Keratinocyte (primary cell): ENCODE results near the gene SPATA20.

ENCODE experiments used
- CTCF ChIP-seq, 3 experiments: IDR thresholded peaks in 1 of 3; conservative IDR thresholded peaks in 1 of 3; optimal IDR thresholded peaks in 1 of 3; 2 replicates in 2 of 3; 3 replicates in 1 of 3; pipeline versions ENCODE3 to v1.5.1; 2011; ENCODE audit warnings: low read length in 3 of 3, mild to moderate bottlenecking in 3 of 3, moderate library complexity in 2 of 3, control low read depth in 1 of 3, inconsistent platforms in 1 of 3; ENCODE audit not compliant: insufficient read depth in 2 of 3; ENCODE audit errors: extremely low read depth in 1 of 3
- EZH2 ChIP-seq: IDR thresholded peaks from one replicate; pipeline ENCODE4 v1.6.1; 2012; ENCODE audit warnings: inconsistent platforms, mild to moderate bottlenecking, low read length, moderate library complexity

- TF ChIP-seq CTCF (optimal IDR thresholded peaks at IDR 0.05 in 1 of 3, IDR thresholded peaks at IDR 0.05 in 1 of 3, conservative IDR thresholded peaks at IDR 0.05 in 1 of 3; ENCODE audit: extremely low read depth in 1 of 3, insufficient read depth in 2 of 3, low read length in 3 of 3) (no peak), EZH2 (no peak)
These were observed 21.7 kb downstream of the SPATA20 start for GRCh38 chr17:50568659-50569058.
